GM12891 (cell line): ENCODE data around the gene DENND4A.

ENCODE experiments used
- DNase-seq: peaks from one replicate; pipeline ENCODE4 v3.0.0; 2011; ENCODE audit warnings: low spot score; ENCODE audit not compliant: insufficient read length
- FAIRE-seq: peaks from 2 replicates; lab custom pipeline; 2011; peaks lifted over from hg19 to GRCh38; lab: Jason Lieb, UNC
- PAX5 ChIP-seq: IDR thresholded peaks from 2 replicates; pipeline ENCODE4 v1.6.1; 2011; ENCODE audit warnings: low read length, moderate library complexity, mild to moderate bottlenecking; ENCODE audit not compliant: insufficient read depth, severe bottlenecking
- POLR2A ChIP-seq: IDR thresholded peaks from 2 replicates; pipeline ENCODE4 v1.6.1; 2011; ENCODE audit warnings: low read depth, low read length, control low read depth
- POLR2AphosphoS5 ChIP-seq: IDR thresholded peaks from 2 replicates; pipeline ENCODE4 v1.6.1; 2011; ENCODE audit warnings: low read depth, low read length, control low read depth
- POU2F2 ChIP-seq: IDR thresholded peaks from 2 replicates; pipeline ENCODE4 v1.6.1; 2011; ENCODE audit warnings: low read depth, mild to moderate bottlenecking, control low read depth, low read length, moderate library complexity
- SPI1 ChIP-seq: IDR thresholded peaks from 2 replicates; pipeline ENCODE4 v1.6.1; 2011; ENCODE audit warnings: low read depth, low read length, control low read depth
- TAF1 ChIP-seq: IDR thresholded peaks from 2 replicates; pipeline ENCODE4 v1.6.1; 2011; ENCODE audit warnings: low read depth, low read length, control low read depth

The DENND4A gene

DNA sequence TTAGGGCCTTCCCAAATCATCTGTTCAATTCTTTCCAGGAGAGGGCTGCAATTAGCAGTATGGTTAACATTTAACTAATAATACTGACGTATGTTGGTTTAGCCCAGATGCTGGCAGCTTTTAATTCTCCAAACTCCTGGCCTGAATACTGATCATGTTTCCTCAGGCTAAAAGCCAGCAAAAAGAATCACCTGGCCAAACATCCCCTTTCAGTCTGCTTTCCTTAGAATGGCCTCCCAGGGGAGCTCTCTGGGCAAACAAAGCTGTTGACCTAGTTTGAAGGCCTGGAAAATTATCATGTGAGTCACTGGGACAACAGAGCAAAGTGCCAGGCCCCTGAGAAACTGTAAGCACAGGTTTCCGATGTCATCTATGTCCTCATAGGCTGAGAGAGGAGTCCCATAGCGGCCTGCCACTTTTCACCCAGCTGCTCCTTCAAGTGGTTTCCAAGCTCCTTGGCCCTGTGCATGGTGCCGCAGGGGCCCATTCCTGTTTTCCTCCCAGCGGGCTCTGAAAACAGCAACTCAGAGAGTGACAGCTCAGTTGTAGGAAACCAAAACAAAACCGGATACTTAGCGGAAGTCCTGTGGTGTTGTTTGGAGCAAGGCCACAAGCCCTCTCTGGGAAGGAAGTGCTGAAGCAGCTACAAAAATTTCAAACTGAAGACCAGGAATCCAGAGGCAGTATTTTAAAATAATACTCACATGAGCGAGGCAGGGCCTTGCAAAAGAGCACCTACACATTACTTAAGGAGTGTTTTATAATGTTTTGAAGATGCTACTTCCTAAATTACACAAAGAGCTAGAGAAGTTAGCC is 40.7 kb upstream of the DENND4A start:
- FAIRE-seq = peak; percentile 47
- TF ChIP-seq TAF1 (no peak), SPI1 (peak; percentile 68), POLR2AphosphoS5 (no peak), POLR2A (peak; percentile 48; the same call in 1 of the 2 replicates), POU2F2 (0 out of 2 replicates have a peak, but pooled peaks have one; percentile 26), PAX5 (no peak)
- DNase-seq = no peak

DNA sequence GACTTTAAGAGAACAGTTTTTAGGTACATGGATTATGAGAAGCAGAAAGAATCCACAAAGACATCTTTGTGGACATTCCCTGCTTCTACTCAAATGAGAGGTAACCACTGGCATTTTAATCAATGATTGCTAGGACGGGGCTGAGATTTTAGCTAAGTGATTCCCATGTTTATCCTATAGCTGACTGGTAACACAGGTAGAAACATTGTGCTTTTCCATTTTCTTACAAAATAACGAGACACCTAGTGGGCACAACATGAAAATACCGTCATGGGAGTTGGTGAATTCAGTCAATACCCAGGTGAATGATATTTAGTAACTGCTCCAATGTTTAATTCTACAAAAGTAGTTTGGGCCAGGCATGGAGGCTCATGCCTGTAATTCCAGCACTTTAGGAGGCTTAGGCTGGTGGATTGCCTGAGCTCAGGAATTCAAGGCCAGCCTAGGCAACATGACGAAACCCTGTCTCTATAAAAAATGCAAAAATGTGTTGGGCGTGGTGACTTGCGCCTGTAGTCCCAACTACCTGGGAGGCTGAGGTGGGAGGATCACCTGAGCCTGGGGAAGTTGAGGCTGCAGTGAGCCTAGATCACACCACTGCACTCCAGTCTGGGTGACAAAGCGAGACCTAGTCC is 37.2 kb upstream of the DENND4A start:
- FAIRE-seq (peak; percentile 78), DNase-seq (no peak)
- TF ChIP-seq TAF1 = no peak
- no peak for TF ChIP-seq POU2F2
- no peak for TF ChIP-seq SPI1
- TF ChIP-seq PAX5 = no peak
- TF ChIP-seq POLR2A = no peak
- no peak for TF ChIP-seq POLR2AphosphoS5

DNA sequence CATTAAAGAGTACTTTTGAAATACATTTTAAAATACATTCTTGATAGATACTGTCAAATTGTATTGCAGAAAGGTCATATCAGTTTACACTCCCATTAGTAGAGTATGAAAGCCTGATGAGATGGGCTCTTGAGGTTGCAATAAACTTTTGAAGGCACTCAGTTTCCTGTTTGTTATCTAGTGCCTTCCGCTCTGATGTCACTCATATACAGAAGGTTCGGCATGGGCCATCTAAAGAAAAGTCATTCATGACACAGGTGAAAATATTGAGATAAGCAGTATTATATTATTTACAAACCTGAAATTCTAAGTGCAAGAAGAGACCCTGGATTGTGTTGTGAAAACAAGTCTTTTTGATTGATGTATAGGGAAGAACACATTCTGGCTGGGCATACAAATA is 36.5 kb upstream of the DENND4A start:
- no peak for FAIRE-seq
- DNase-seq = no peak
- TF ChIP-seq POLR2AphosphoS5 (no peak), POU2F2 (no peak), PAX5 (no peak), POLR2A (no peak), SPI1 (no peak), TAF1 (no peak)

DNA sequence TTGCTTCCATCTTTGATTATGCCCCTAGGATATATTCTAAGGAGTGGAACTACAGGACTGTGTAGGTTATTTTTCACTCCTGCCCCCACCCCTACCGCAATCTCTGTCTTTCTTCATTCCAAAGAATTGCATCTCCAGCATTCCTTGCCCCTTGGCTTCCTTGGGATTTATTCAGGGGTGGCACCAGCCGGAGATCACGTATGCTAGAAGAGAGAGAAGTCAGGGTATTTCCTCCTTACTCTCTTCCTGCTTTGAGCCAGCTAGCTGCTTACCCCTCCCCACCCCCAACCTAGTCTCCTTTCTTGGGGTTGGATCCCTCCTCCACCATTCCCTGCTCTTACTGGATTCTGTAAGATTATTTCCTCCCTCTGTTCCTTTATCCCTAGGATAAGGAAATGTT is 35.0 kb upstream of the DENND4A start:
- FAIRE-seq (no peak), DNase-seq (no peak)
- TF ChIP-seq PAX5 (no peak), SPI1 (no peak), POLR2A (no peak), POU2F2 (no peak), TAF1 (no peak), POLR2AphosphoS5 (no peak)

DNA sequence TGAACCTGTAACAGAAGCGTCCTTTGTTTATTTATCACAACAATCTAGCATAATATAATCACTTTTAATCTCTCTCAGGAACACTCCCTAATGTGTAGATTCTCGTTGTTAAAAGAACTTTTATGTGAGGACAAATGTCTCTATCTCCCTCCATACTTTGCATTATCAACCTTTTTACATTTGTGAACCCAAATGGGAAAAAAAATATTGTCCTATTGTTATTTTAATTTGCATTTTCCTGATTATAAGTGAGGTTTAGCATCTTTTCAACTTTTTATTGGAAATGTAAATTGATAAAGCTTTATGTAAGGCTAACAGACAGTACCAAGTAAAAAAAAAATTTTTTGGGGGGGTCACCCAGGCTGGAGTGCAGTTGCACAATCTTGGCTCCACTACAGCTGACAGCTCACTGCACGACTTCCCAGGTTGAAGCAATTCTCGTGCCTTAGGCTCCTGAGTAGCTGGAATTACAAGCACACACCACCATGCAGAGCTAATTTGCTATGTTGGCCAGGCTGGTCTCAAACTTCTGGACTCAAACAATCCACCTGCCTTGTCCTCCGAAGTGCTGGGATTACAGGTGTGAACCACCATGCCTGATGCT is 33.0 kb upstream of the DENND4A start:
- FAIRE-seq (no peak), DNase-seq (no peak)
- no peak for TF ChIP-seq PAX5
- TF ChIP-seq POU2F2 = no peak
- TF ChIP-seq POLR2AphosphoS5 = no peak
- TF ChIP-seq POLR2A = no peak
- TF ChIP-seq SPI1 = no peak
- TF ChIP-seq TAF1 = no peak

DNA sequence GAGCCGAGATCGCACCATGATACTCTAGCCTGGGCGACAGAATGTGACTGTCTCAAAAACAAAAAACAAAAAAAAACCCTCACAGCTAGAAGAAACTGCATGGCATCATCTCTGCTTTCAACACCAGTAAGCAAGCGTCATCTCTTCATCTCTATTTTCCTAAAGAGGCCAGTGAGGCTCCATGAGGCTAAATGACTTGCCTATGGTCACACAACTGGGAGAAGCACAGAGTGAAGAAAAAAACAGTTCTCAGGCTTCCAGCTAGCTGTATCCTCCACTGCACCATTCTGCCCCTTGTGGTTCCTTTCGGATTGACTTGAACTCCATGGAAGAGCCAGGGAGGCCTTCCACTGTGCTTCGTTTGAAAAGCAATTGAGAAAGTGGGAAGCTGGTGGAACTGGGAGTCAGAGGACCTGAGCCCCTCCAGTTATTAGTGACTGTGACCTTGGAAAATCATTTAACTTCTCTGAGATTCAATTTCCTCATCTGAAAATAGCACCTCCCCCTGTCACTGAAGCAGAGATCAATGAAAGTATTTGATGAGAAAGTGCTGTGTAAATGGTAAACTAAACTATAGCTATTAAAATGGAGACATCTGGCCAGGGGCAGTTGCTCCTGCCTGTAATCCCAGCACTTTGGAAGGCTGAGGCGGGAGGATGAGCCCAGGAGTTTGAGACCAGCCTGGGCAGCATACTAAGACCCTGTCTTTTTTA is 32.1 kb upstream of the DENND4A start:
- DNase-seq (no peak), FAIRE-seq (no peak)
- no peak for TF ChIP-seq POLR2AphosphoS5
- no peak for TF ChIP-seq PAX5
- no peak for TF ChIP-seq TAF1
- TF ChIP-seq POU2F2 = no peak
- no peak for TF ChIP-seq POLR2A
- no peak for TF ChIP-seq SPI1

DNA sequence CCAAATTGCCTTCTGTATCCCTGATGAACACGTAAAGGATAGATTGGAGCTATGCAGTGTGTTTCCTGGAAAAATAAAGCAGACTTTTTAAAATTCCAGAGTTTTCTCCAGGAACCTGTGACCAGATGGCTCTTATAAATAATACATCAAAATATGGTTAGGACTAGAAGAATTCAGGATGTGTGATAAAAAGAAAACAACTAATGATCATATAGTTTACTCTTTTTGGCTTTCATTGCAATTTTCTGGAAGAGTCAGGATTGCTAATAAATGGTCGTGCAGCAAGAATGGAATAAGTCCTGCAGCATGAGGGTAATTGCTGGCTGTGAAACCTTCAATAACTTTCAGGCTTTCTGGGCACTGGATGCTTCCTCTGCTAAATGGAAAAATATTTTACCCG is 30.2 kb upstream of the DENND4A start:
- no peak for FAIRE-seq

DNA sequence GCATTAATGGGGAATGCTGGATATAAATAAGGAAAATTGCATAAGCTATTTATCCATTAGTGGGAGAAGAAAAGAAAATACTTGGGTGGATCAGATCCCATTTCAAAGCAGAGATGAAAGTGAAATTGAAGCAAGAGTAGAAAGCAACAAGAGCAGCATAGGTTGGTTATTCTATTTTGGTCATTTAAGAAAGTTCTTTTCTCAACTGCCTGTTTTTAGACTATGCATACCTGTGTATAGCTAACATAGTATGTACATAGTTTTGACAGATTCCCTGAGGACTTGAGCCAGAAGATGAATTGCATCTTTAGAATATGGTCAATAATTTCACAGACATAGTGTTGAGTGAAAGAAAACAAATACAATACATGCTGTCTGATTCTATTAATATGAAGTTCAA is 29.0 kb upstream of the DENND4A start:
- FAIRE-seq (peak; percentile 66), DNase-seq (no peak)
- no peak for TF ChIP-seq POLR2AphosphoS5

More for the DNA sequence above, 30.2 kb upstream of the DENND4A start:
- TF ChIP-seq POLR2A (no peak), POLR2AphosphoS5 (no peak), POU2F2 (no peak), PAX5 (no peak), TAF1 (no peak), SPI1 (no peak)
- no peak for DNase-seq

DNA sequence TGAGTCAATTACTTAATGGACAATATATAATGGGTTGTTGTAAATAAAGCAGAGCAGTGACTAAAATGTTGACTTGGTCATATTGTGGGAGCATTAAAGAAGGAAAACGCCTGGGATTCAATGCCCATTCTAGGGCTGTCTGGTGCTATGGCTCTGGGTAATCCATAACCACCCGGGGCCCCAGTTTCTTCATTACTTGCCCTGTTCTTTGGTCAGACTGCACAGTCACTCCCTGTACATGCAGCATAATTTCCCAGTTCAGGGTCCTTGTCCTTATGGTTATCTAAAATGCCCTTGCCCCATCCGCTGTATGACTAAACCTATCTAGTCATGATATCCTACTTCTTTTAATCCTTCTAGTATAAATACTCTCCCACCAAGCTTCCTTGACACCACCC is 27.5 kb upstream of the DENND4A start:
- TF ChIP-seq POLR2AphosphoS5 = no peak
- no peak for TF ChIP-seq SPI1
- TF ChIP-seq POU2F2 = no peak
- no peak for TF ChIP-seq PAX5
- TF ChIP-seq TAF1 = no peak
- TF ChIP-seq POLR2A = no peak
- DNase-seq (no peak), FAIRE-seq (peak; percentile 47)

DNA sequence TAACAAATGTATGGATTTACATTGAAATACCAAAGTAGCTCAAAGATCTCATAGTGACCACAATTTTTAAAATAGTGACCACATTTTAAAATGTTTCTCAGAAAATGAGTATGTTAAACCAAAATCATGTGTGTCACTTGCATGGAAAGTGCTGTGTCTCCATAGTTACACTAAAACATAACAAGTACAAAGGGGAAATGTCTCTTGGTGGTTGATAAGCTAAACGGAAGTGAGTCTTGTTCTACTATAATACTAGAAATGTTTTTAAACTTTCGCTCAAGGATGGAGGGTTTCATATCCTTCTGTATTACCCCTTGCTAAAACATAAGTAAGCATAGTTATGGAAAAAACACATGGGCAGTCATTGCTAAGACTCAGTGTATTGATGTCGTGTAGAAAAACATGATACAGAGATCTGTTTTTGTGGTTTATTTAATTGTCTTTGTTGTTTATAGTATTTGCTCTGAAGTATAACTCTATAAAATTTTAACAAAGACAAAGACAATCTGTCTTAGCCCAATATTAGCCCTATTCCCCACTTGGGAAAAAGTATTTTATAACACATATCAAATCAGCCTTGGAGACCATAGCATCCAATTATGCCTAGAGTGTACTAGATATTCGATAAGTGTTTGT is 27.0 kb upstream of the DENND4A start:
- FAIRE-seq = peak; percentile 96
- DNase-seq = no peak
- TF ChIP-seq PAX5 (no peak), SPI1 (peak; percentile 94)
